Measurements from ENCODE around the gene UPF2.

DNA sequence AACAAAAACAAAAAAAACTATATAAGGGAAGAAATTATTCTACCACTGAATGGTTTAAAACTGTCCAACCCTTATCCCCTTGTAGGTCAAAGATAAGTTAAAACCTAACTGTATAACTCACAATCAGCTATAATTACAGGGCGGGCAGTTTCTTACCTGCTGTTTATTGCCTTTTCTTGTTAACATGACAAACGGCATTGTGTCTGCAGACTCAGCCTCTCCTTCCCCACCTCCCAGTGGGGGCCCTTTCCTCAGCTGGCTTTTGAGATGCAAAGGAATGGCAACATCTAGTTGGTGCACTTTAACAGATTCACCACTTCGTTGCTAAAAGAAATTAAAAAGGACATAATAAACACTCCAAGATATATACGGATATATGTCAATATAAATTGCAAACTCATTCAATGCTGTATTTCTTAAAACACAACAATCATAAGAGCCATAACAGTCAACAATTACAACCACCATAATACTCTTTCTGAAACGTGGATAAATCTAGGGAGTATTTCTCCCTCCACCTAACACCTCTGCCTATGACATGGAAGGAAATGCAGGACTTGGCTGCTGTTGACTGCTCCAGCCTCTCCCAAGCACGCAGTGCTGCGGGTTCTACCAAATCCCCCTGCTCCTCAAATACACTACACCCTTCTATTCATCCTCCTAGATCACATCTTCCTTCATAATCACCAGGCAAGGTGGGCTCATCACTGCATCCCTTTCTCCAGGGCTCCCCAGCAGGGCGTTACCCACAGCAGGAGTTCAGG is 106.0 kb downstream of the UPF2 start:
- TF ChIP-seq, protein P1, sequence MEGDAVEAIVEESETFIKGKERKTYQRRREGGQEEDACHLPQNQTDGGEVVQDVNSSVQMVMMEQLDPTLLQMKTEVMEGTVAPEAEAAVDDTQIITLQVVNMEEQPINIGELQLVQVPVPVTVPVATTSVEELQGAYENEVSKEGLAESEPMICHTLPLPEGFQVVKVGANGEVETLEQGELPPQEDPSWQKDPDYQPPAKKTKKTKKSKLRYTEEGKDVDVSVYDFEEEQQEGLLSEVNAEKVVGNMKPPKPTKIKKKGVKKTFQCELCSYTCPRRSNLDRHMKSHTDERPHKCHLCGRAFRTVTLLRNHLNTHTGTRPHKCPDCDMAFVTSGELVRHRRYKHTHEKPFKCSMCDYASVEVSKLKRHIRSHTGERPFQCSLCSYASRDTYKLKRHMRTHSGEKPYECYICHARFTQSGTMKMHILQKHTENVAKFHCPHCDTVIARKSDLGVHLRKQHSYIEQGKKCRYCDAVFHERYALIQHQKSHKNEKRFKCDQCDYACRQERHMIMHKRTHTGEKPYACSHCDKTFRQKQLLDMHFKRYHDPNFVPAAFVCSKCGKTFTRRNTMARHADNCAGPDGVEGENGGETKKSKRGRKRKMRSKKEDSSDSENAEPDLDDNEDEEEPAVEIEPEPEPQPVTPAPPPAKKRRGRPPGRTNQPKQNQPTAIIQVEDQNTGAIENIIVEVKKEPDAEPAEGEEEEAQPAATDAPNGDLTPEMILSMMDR (IDR thresholded peaks at IDR 0.05): no peak
- TF ChIP-seq POLR2A (IDR thresholded peaks at IDR 0.05): no peak
